Mammary epithelial cell (primary cell): Measurements from ENCODE around the gene TMEM128.

ENCODE experiments used
- EZH2 ChIP-seq: IDR thresholded peaks from 2 replicates; pipeline ENCODE4 v1.6.1; 2012; ENCODE audit warnings: low read length, inconsistent platforms, borderline replicate concordance
- TF ChIP-seq, protein P1 (sequence below), 2 donors: IDR thresholded peaks in 1 of 2; conservative IDR thresholded peaks in 1 of 2; 2 replicates each; pipeline ENCODE4 v1.5.1; 2011 to 2012; ENCODE audit warnings: inconsistent platforms in 2 of 2, low read length in 2 of 2, mild to moderate bottlenecking in 2 of 2, control low read depth in 1 of 2, low read depth in 1 of 2; ENCODE audit not compliant: insufficient read depth in 1 of 2; ENCODE audit errors: extremely low read depth in 1 of 2

DNA sequence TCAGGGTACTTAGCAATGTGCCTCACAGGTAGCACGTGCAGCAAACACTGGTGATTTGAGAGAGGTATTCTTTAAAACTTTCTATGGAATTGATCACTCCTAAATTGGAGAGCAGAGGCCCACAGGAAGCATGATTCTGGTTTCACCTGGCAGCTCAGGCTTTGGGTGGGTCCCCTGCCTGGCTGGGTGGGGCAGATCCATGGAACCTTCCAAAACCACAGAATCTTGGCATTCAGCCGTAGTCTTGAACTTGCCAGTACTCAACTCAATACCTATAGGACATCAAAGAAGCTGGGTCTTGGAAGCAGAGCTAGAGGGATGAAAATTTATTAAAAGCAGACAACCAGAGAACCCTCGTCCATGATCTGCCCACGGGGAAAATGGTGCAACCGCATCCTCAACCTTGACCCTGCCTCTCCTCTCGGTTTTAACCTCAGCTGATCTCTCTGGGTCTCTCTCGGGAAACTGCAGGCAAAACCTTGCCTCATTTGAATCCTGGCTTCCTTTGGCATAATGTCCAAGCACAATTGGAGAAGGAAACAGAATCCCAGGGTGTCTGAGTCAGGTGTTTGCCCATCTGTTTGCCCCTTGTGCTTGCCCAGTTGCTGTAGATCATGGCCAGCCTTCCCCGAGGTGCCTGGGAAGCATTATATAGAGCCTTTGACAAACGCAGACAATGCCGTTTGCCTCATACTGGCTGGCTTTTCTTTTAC, 44.2 kb downstream of the TMEM128 start:
- TF ChIP-seq, protein P1, sequence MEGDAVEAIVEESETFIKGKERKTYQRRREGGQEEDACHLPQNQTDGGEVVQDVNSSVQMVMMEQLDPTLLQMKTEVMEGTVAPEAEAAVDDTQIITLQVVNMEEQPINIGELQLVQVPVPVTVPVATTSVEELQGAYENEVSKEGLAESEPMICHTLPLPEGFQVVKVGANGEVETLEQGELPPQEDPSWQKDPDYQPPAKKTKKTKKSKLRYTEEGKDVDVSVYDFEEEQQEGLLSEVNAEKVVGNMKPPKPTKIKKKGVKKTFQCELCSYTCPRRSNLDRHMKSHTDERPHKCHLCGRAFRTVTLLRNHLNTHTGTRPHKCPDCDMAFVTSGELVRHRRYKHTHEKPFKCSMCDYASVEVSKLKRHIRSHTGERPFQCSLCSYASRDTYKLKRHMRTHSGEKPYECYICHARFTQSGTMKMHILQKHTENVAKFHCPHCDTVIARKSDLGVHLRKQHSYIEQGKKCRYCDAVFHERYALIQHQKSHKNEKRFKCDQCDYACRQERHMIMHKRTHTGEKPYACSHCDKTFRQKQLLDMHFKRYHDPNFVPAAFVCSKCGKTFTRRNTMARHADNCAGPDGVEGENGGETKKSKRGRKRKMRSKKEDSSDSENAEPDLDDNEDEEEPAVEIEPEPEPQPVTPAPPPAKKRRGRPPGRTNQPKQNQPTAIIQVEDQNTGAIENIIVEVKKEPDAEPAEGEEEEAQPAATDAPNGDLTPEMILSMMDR (conservative IDR thresholded peaks at IDR 0.05 in 1 of 2, IDR thresholded peaks at IDR 0.05 in 1 of 2; ENCODE audit: extremely low read depth in 1 of 2, insufficient read depth in 1 of 2, low read depth in 1 of 2, low read length in 2 of 2): no peak
- TF ChIP-seq EZH2: no peak
